Measurements from ENCODE around the gene PPP1R16B. TPM values are rescaled to one million over a fixed set of nuclear protein-coding genes. Genes with fewer than 3 reads are reported as not detected.

The PPP1R16B gene
- total and polyA plus RNA-seq, 3 donors from 2014 or later: 1.2 to 3.7 (median 1.3) TPM

DNA sequence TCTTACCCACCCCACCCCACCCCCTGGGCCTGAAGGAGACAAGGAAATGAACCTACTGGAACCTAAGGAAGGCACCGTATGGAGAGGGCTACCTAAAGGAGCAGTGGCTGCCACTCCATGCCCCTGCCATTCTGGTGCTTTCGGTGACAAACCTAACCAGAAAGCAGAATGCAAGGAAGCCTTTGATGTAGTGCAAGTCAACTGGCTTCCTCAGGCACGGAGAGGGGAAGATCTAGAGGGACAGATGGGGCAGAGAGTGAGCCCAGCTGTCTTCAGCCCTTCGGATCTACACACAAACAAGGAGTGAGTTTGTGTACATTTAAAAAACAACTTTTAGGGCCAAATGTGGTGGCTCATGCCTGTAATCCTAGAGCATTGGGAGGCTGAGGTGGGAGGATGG lies 39.5 kb downstream of the PPP1R16B start:
- H3K27ac ChIP-seq: no peak overlapping the region
- H3K4me1 ChIP-seq: no peaks in the 10 kb centered on the region
- DNase-seq: no peak
- no peaks in the 10 kb centered on the region for H3K36me3 ChIP-seq (ENCODE audit: low read depth, missing control alignments)
- no peak overlapping the region for H3K4me3 ChIP-seq
- intact Hi-C loops (cut with DNase I; ENCODE audit: low total_unique reads): no loop called here
- no peaks in the 10 kb centered on the region for H3K9me3 ChIP-seq
- no peaks in the 10 kb centered on the region for H3K27me3 ChIP-seq
- WGBS, 2 donors: 83 to 87% methylated on average over 4 of the region's 4 CpGs
- TF ChIP-seq, protein P1, sequence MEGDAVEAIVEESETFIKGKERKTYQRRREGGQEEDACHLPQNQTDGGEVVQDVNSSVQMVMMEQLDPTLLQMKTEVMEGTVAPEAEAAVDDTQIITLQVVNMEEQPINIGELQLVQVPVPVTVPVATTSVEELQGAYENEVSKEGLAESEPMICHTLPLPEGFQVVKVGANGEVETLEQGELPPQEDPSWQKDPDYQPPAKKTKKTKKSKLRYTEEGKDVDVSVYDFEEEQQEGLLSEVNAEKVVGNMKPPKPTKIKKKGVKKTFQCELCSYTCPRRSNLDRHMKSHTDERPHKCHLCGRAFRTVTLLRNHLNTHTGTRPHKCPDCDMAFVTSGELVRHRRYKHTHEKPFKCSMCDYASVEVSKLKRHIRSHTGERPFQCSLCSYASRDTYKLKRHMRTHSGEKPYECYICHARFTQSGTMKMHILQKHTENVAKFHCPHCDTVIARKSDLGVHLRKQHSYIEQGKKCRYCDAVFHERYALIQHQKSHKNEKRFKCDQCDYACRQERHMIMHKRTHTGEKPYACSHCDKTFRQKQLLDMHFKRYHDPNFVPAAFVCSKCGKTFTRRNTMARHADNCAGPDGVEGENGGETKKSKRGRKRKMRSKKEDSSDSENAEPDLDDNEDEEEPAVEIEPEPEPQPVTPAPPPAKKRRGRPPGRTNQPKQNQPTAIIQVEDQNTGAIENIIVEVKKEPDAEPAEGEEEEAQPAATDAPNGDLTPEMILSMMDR (IDR thresholded peaks at IDR 0.05): no peak
- no peak for TF ChIP-seq POLR2A (IDR thresholded peaks at IDR 0.05)

DNA sequence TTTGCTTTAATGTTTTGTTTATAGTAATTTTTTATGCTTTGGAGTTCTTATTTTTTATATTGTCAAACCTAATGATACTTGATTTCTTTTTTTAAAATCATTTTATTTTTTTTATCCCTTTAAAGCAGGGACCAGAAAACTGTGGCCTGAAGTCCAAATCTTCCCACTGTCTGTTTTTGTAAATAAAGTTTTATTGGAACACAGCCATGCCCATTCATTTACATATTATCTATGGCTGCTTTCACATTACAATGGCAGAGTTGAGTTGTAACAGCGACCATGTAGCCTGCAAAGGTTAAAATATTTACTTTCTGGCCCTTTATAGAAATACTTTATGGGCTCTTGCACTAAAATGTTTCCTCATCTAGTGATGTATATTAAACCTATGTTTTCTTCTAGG lies 42.3 kb downstream of the PPP1R16B start:
- no peaks in the 10 kb centered on the region for H3K36me3 ChIP-seq (ENCODE audit: low read depth, missing control alignments)
- DNase-seq: no peak
- 65 to 76% methylated on average over 1 of the region's 1 CpG for WGBS, 2 donors
- H3K4me1 ChIP-seq: no peaks in the 10 kb centered on the region
- H3K9me3 ChIP-seq: no peaks in the 10 kb centered on the region
- intact Hi-C loops (cut with DNase I; ENCODE audit: low total_unique reads): no loop called here
- H3K4me3 ChIP-seq: no peak overlapping the region
- no peak overlapping the region for H3K27ac ChIP-seq
- H3K27me3 ChIP-seq: no peaks in the 10 kb centered on the region
- TF ChIP-seq POLR2A (IDR thresholded peaks at IDR 0.05): no peak
- TF ChIP-seq, protein P1 (IDR thresholded peaks at IDR 0.05): no peak

DNA sequence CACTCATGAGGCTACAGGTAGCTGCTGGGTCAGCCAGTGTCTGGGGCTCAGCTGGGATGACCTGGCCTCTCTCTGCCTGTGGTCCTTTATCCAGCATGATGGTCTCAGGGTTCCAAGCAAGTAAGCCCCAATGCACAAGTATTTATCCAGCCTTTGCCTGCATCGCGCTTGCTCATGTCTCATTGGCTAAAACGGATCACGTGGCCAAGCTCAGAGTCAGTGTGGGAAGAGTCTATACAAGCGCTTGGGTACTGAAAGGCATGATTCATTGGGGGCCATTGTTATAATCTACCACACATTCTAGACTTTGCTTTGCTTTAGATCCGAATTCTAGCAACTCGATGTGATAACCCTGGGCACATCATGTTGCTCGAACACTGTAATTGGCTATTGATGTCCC lies 48.3 kb downstream of the PPP1R16B start:
- Histone ChIP-seq H3K36me3 (ENCODE audit: low read depth, missing control alignments) (no peaks in the 10 kb centered on the region), H3K27me3 (no peaks in the 10 kb centered on the region), H3K27ac (no peak overlapping the region), H3K4me1 (no peaks in the 10 kb centered on the region), H3K9me3 (no peaks in the 10 kb centered on the region), H3K4me3 (no peak overlapping the region)
- no peak for TF ChIP-seq POLR2A (IDR thresholded peaks at IDR 0.05)
- TF ChIP-seq, protein P1 (IDR thresholded peaks at IDR 0.05): no peak
- peak; percentile 34 for DNase-seq
- 56 to 76% methylated on average over 8 of the region's 8 CpGs for WGBS, 2 donors
- intact Hi-C loops (cut with DNase I; ENCODE audit: low total_unique reads): no loop called here

DNA sequence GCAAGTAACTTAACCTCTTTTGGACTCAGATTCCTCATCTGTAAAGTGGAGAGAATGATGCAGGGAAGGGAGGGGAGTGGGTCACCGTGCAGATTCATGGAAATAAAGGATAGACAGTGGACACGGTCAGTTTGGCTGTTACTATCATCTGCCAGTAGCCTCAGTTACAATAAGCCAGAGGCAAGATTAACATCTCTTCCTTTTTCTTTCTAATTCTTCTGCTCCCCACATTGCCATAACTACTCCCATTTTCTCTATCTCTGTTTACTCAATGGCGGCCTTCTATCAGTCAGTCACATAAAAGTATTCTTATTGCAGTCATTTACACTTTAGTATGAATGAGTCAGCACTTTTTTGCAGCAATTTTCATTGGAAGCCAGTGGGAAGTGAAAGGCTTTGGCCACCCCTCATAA lies 49.2 kb downstream of the PPP1R16B start:
- TF ChIP-seq, protein P1 (IDR thresholded peaks at IDR 0.05): no peak
- TF ChIP-seq POLR2A (IDR thresholded peaks at IDR 0.05): no peak
- 79 to 83% methylated on average over 3 of the region's 3 CpGs for WGBS, 2 donors
- no peak overlapping the region for H3K27ac ChIP-seq
- no peak for DNase-seq
- no peaks in the 10 kb centered on the region for H3K36me3 ChIP-seq (ENCODE audit: low read depth, missing control alignments)
- no peaks in the 10 kb centered on the region for H3K9me3 ChIP-seq
- H3K4me1 ChIP-seq: no peaks in the 10 kb centered on the region
- H3K27me3 ChIP-seq: no peaks in the 10 kb centered on the region
- H3K4me3 ChIP-seq: no peak overlapping the region
- intact Hi-C loops (cut with DNase I; ENCODE audit: low total_unique reads): no loop called here

DNA sequence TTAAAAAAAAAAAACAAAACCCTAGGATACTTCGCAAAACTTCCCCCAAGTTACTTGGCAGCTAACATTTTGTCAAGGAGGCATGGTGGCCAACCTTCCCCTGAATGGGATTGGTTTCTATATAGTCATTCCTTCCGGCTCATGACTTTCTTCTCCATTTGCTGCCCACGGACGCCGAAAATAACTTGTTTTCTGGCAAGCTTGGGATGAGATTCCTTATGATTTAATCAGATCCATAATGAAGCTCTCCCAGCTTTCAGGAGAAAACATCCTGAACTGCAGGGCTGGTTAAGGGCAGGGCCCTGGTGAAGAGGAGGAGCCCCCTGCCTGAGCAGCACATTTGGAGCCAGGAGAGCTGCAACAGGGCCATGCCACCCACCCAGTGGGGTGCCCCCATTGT lies 49.9 kb downstream of the PPP1R16B start:
- no peaks in the 10 kb centered on the region for H3K4me1 ChIP-seq
- DNase-seq: no peak
- intact Hi-C loops (cut with DNase I; ENCODE audit: low total_unique reads): no loop called here
- no peak overlapping the region for H3K27ac ChIP-seq
- no peak for TF ChIP-seq POLR2A (IDR thresholded peaks at IDR 0.05)
- TF ChIP-seq, protein P1 (IDR thresholded peaks at IDR 0.05): no peak
- H3K36me3 ChIP-seq (ENCODE audit: low read depth, missing control alignments): no peaks in the 10 kb centered on the region
- WGBS, 2 donors: 57 to 65% methylated on average over 5 of the region's 5 CpGs
- H3K27me3 ChIP-seq: no peaks in the 10 kb centered on the region
- no peak overlapping the region for H3K4me3 ChIP-seq
- no peaks in the 10 kb centered on the region for H3K9me3 ChIP-seq
